Endothelial cell of umbilical vein (primary cell): ENCODE data around the gene MGAT5B. TPM values are rescaled to one million over a fixed set of nuclear protein-coding genes. Genes with fewer than 3 reads are reported as not detected.

Experiments used
- BruUV-seq: library from RNA; stranded (reverse); fragments of 400-500 nt; replicated peaks from 2 replicates; lab custom pipeline; 2021; lab: Mats Ljungman, UMichigan
- CTCF ChIA-PET: fragments of 300-600, 350-600 bp; sonication (Branson Sonifier 250); formaldehyde crosslinking; loops from one replicate; lab custom pipeline; 2021; ENCODE audit warnings: antibody characterized with exemption, inconsistent platforms; lab: Charles Lee
- POLR2A ChIA-PET: fragments of 300-600, 350-600 bp; sonication (Branson Sonifier 250); formaldehyde crosslinking; loops from one replicate; lab custom pipeline; 2021; ENCODE audit warnings: antibody characterized with exemption, inconsistent platforms; lab: Charles Lee
- DNase-seq: peaks from one replicate; pipeline ENCODE4 v3.0.0-alpha.2; 2011; ENCODE audit warnings: low read depth, low spot score
- FAIRE-seq: peaks from 2 replicates; lab custom pipeline; 2011; peaks lifted over from hg19 to GRCh38; lab: Jason Lieb, UNC
- H2AFZ ChIP-seq: 2 replicates; pipeline ENCODE4 v1.6.0; 2012; ENCODE audit warnings: low read depth, low read length, control low read depth, inconsistent platforms
- H3K27ac ChIP-seq: 2 replicates; pipeline ENCODE4 v1.5.1; 2011; ENCODE audit warnings: low read depth, mild to moderate bottlenecking, control low read depth, low read length, moderate library complexity; ENCODE audit not compliant: insufficient read depth
- H3K27me3 ChIP-seq, 2 experiments: 2 replicates each; pipeline versions ENCODE4 v1.6.0 to v1.6.1; 2011; ENCODE audit warnings: low read length in 2 of 2, mixed read lengths in 1 of 2; ENCODE audit not compliant: control insufficient read depth in 2 of 2, insufficient read depth in 2 of 2
- H3K36me3 ChIP-seq, 2 experiments: 2 replicates in 1 of 2; 3 replicates in 1 of 2; pipeline ENCODE4 v1.5.1; 2011; ENCODE audit warnings: low read length in 2 of 2, mild to moderate bottlenecking in 1 of 2, moderate library complexity in 1 of 2; ENCODE audit not compliant: control insufficient read depth in 2 of 2, insufficient read depth in 2 of 2; ENCODE audit errors: extremely low read depth in 1 of 2
- H3K4me1 ChIP-seq: 3 replicates; pipeline ENCODE4 v1.5.1; 2011; ENCODE audit warnings: mild to moderate bottlenecking, low read length; ENCODE audit not compliant: control insufficient read depth, insufficient read depth; ENCODE audit errors: extremely low read depth
- H3K4me2 ChIP-seq: 2 replicates; pipeline ENCODE4 v1.6.1; 2011; ENCODE audit warnings: low read length, control low read depth, mixed read lengths; ENCODE audit not compliant: insufficient read depth
- H3K4me3 ChIP-seq, 3 experiments: fragments of 200-600 bp in 1 of 3; sonication (generic), shearing (Covaris generic) in 1 of 3; replicated peaks in 1 of 3; 2 replicates each; pipeline ENCODE4 v1.5.1; 2011 to 2016; ENCODE audit warnings: control low read depth in 3 of 3, low read length in 3 of 3, mild to moderate bottlenecking in 2 of 3, inconsistent platforms in 1 of 3, low read depth in 1 of 3, moderate library complexity in 1 of 3; ENCODE audit not compliant: insufficient read depth in 1 of 3
- H3K79me2 ChIP-seq: 2 replicates; pipeline ENCODE4 v1.6.0; 2012; ENCODE audit warnings: low read length, inconsistent platforms; ENCODE audit not compliant: control insufficient read depth, insufficient read depth
- H3K9ac ChIP-seq: replicated peaks from 2 replicates; pipeline ENCODE3; 2011; ENCODE audit warnings: low read length, control low read depth; ENCODE audit not compliant: insufficient read depth; ENCODE audit errors: extremely low read depth
- H3K9me1 ChIP-seq: replicated peaks from 3 replicates; pipeline ENCODE4 v1.6.0; 2011; ENCODE audit warnings: mild to moderate bottlenecking, low read length; ENCODE audit not compliant: control insufficient read depth, insufficient read depth; ENCODE audit errors: extremely low read depth
- H3K9me3 ChIP-seq: replicated peaks from 2 replicates; pipeline ENCODE4 v1.5.1; 2012; ENCODE audit warnings: low read length, inconsistent platforms; ENCODE audit not compliant: control insufficient read depth, insufficient read depth
- H4K20me1 ChIP-seq: replicated peaks from 2 replicates; pipeline ENCODE3; 2011; ENCODE audit warnings: mild to moderate bottlenecking, low read length; ENCODE audit not compliant: control insufficient read depth, insufficient read depth; ENCODE audit errors: extremely low read depth
- CTCF ChIP-seq, 2 donors: IDR thresholded peaks; 1 replicate in 1 of 2; 2 replicates in 1 of 2; pipeline ENCODE4 v1.5.1; 2011; ENCODE audit warnings: low read length in 2 of 2, mild to moderate bottlenecking in 2 of 2, moderate library complexity in 2 of 2, control low read depth in 1 of 2, inconsistent platforms in 1 of 2, low read depth in 1 of 2; ENCODE audit not compliant: insufficient read depth in 1 of 2; ENCODE audit errors: extremely low read depth in 1 of 2
- EZH2 ChIP-seq: IDR thresholded peaks from 2 replicates; pipeline ENCODE4 v1.6.1; 2012; ENCODE audit warnings: borderline replicate concordance, low read depth, mild to moderate bottlenecking, moderate library complexity, low read length, inconsistent platforms; ENCODE audit not compliant: severe bottlenecking
- FOS ChIP-seq: IDR thresholded peaks from 2 replicates; pipeline ENCODE4 v1.6.1; 2011; ENCODE audit warnings: mild to moderate bottlenecking, low read length, moderate library complexity, borderline replicate concordance; ENCODE audit not compliant: insufficient read depth
- GATA2 ChIP-seq: IDR thresholded peaks from 2 replicates; pipeline ENCODE4 v1.7.0; 2011; ENCODE audit warnings: low read depth, mild to moderate bottlenecking, moderate library complexity, mixed read lengths, low read length; ENCODE audit not compliant: insufficient read length, insufficient read depth
- JUN ChIP-seq: IDR thresholded peaks from 2 replicates; pipeline ENCODE4 v1.6.1; 2011; ENCODE audit warnings: borderline replicate concordance, low read depth; ENCODE audit not compliant: insufficient read length, insufficient read depth
- MAX ChIP-seq: IDR thresholded peaks from 2 replicates; pipeline ENCODE4 v1.6.1; 2011; ENCODE audit not compliant: insufficient read depth, insufficient read length
- MYC ChIP-seq: IDR thresholded peaks from one replicate; pipeline ENCODE4 v1.6.1; 2011; ENCODE audit warnings: mild to moderate bottlenecking, low read depth, low read length
- POLR2A ChIP-seq: IDR thresholded peaks from 2 replicates; pipeline ENCODE4 v1.6.1; 2012; ENCODE audit warnings: low read depth, mild to moderate bottlenecking, control low read depth, low read length
- POLR2AphosphoS5 ChIP-seq: IDR thresholded peaks from 2 replicates; pipeline ENCODE4 v1.6.1; 2012; ENCODE audit warnings: low read depth, mild to moderate bottlenecking, control low read depth, low read length, moderate library complexity; ENCODE audit not compliant: insufficient read depth
- dilution Hi-C: fragments of 300-500 bp; cut with MboI; formaldehyde crosslinking; loops from one replicate; pipeline ENCODE4 v1.15.0; 2019; ENCODE audit warnings: low sequenced_read_pairs; ENCODE audit not compliant: extremely low pct_ligation_motif_present
- intact Hi-C: fragments of 100-400 bp; cut with micrococcal nuclease; formaldehyde crosslinking; loops from one replicate; pipeline ENCODE4 v1.10.0; 2022
- polyA plus RNA-seq, 4 experiments: library from polyadenylated mRNA; depleted of rRNA in 3 of 4; stranded (reverse) in 3 of 4; unstranded in 1 of 4; fragments of >200 nt; gene quantifications; 2 replicates each; pipeline versions ENCODE4 v1.2.1 to v1.2.3, GENCODE V29; 2011 to 2012; ENCODE audit warnings: missing spikeins in 1 of 4
- total RNA-seq: library from RNA; stranded (reverse); gene quantifications from 2 replicates; pipeline ENCODE4 v1.2.3, GENCODE V29; 2021

Gene MGAT5B
- total and polyA plus RNA-seq, 2 donors (not counting 3 experiments of a cell fraction or from before 2014, with no cell fraction given) = 1.7 to 2.1 TPM

- no TSS peak for BruUV-seq
- POLR2A ChIA-PET = no interaction called here
- no peak for FAIRE-seq
Measured at GRCh38 chr17:76943202-76943601, 75.0 kb downstream of the MGAT5B start.

GRCh38 chr17:76943781-76944213, 75.6 kb downstream of the MGAT5B start:
- H3K79me2 ChIP-seq = no peaks in the 10 kb centered on the region
- intact Hi-C loops (no loop called here), dilution Hi-C loops (no loop called here)
- CTCF ChIA-PET = interaction anchor here (0.8 kb wide), 1 partner anchor 122 kb away, joined by 3 read pairs; no protein-coding TSS in a partner anchor
- H3K9ac ChIP-seq = no peak overlapping the region
- no peak overlapping the region for H3K27ac ChIP-seq
- H3K36me3 ChIP-seq = no peaks in the 10 kb centered on the region
- FAIRE-seq (no peak), DNase-seq (no peak)
- no peak overlapping the region for H3K4me2 ChIP-seq
- H3K9me1 ChIP-seq = no peaks in the 10 kb centered on the region
- no peak for TF ChIP-seq MYC
- TF ChIP-seq FOS = no peak
- no peak for TF ChIP-seq CTCF (IDR thresholded peaks at IDR 0.05; ENCODE audit: extremely low read depth in 1 of 2, insufficient read depth in 1 of 2, low read depth in 1 of 2, low read length in 2 of 2)
- no peak for TF ChIP-seq POLR2A
- TF ChIP-seq JUN = no peak
- no peak for TF ChIP-seq GATA2
- TF ChIP-seq EZH2 = no peak
- no peak for TF ChIP-seq MAX
- TF ChIP-seq POLR2AphosphoS5 = no peak
- H3K4me3 ChIP-seq = no peak overlapping the region
- H3K4me1 ChIP-seq = no peaks in the 10 kb centered on the region
- no peak overlapping the region for H2AFZ ChIP-seq
- POLR2A ChIA-PET = no interaction called here
- H3K9me3 ChIP-seq = no peaks in the 10 kb centered on the region
- BruUV-seq = no TSS peak
- no peaks in the 10 kb centered on the region for H3K27me3 ChIP-seq
- H4K20me1 ChIP-seq = no peaks in the 10 kb centered on the region

More at GRCh38 chr17:76943202-76943601, 75.0 kb downstream of the MGAT5B start:
- intact Hi-C loops (no loop called here), dilution Hi-C loops (no loop called here)
- H4K20me1 ChIP-seq = no peaks in the 10 kb centered on the region
- no peaks in the 10 kb centered on the region for H3K9me1 ChIP-seq
- H3K9ac ChIP-seq = no peak overlapping the region
- CTCF ChIA-PET = interaction anchor here (0.8 kb wide), 1 partner anchor 122 kb away, joined by 3 read pairs; no protein-coding TSS in a partner anchor
- no peaks in the 10 kb centered on the region for H3K36me3 ChIP-seq
- no peaks in the 10 kb centered on the region for H3K9me3 ChIP-seq
- no peak for DNase-seq
- no peaks in the 10 kb centered on the region for H3K27me3 ChIP-seq
- no peak for TF ChIP-seq POLR2AphosphoS5
- no peak for TF ChIP-seq JUN
- TF ChIP-seq POLR2A = no peak
- no peak for TF ChIP-seq MAX
- H3K79me2 ChIP-seq = no peaks in the 10 kb centered on the region
- H3K27ac ChIP-seq = no peak overlapping the region
- no peak overlapping the region for H3K4me3 ChIP-seq
- no peak overlapping the region for H2AFZ ChIP-seq
- H3K4me2 ChIP-seq = no peak overlapping the region
- H3K4me1 ChIP-seq = no peaks in the 10 kb centered on the region
